Heart right ventricle (tissue), 16 donors: ENCODE measurements around the gene RAB36. TPM values are rescaled to one million over a fixed set of nuclear protein-coding genes. Genes with fewer than 3 reads are reported as not detected.

Source experiments
- ATAC-seq, 8 donors: fragments of 200-7000 bp; cut with Tn5 transposase; one replicate each; pipeline ENCODE4 v1.9.1; 2020; ENCODE audit warnings: mild to moderate bottlenecking in 8 of 8, moderate library complexity in 8 of 8, moderate number of reproducible peaks in 1 of 8
- DNase-seq, 2 donors: peaks; one replicate each; pipeline ENCODE4 v3.0.0-alpha.2; 2020
- H3K27ac ChIP-seq, 10 donors: fragments of 200-600 bp; sonication (generic) in 2 of 10; one replicate each; pipeline versions ENCODE4 v1.5.0 to v1.8.0; 2020 to 2022; ENCODE audit warnings: mild to moderate bottlenecking in 3 of 10
- H3K27me3 ChIP-seq, 7 donors: fragments of 200-600 bp; one replicate each; pipeline ENCODE4 v1.8.0; 2021 to 2022; ENCODE audit warnings: mild to moderate bottlenecking in 2 of 7
- H3K36me3 ChIP-seq, 9 donors: fragments of 200-600 bp; sonication (generic) in 1 of 9; one replicate each; pipeline versions ENCODE4 v1.5.0 to v1.8.0; 2020 to 2022; ENCODE audit warnings: mild to moderate bottlenecking in 2 of 9
- H3K4me1 ChIP-seq, 9 donors: fragments of 200-600 bp; sonication (generic) in 1 of 9; one replicate each; pipeline versions ENCODE4 v1.5.0 to v1.8.0; 2020 to 2022; ENCODE audit warnings: mild to moderate bottlenecking in 4 of 9
- H3K4me3 ChIP-seq, 10 donors: fragments of 200-600 bp; sonication (generic) in 2 of 10; one replicate each; pipeline versions ENCODE4 v1.5.0 to v1.8.0; 2020 to 2022; ENCODE audit warnings: mild to moderate bottlenecking in 7 of 10, moderate library complexity in 2 of 10
- H3K9me3 ChIP-seq, 11 donors: fragments of 200-600 bp in 10 of 11; sonication (generic) in 2 of 11; one replicate each; pipeline versions ENCODE4 v1.5.0 to v1.8.0; 2013 to 2022; ENCODE audit warnings: mild to moderate bottlenecking in 2 of 11, control low read depth in 1 of 11, moderate library complexity in 1 of 11
- WGBS, 2 donors: extraction: QIAGEN DNeasy Blood & Tissue Kit; methylation state at CpG; one replicate each; pipeline ENCODE4 v1.1.7; 2013; ENCODE audit warnings: inconsistent platforms in 1 of 2; 5-methylcytosine and 5-hydroxymethylcytosine counted together
- intact Hi-C, 10 donors: fragments of 100-400 bp; cut with DNase I; formaldehyde crosslinking; loops; one replicate each; pipeline versions ENCODE4 v1.11.1 to v1.14.2; 2022
- polyA plus RNA-seq, 2 donors: library from polyadenylated mRNA; stranded (reverse); fragments of 200-250 nt; gene quantifications; one replicate each; pipeline ENCODE4 v1.2.3, GENCODE V29; 2013
- total RNA-seq, 10 donors: library from RNA; stranded (reverse); fragmentation: NEBNext Ultra II Directional in 3 of 10; extraction: Animal tissue kit (Norgen Biotek cat#: 25700) in 3 of 10; gene quantifications; one replicate each; pipeline versions ENCODE4 v1.2.1 to v1.2.4, GENCODE V29; 2021 to 2023
- TF ChIP-seq, protein P1 (sequence below), 9 donors: fragments of 200-600 bp; sonication (generic) in 2 of 9; IDR thresholded peaks; one replicate each; pipeline versions ENCODE4 v1.5.0 to v1.8.0; 2021 to 2022; ENCODE audit warnings: antibody characterized with exemption in 9 of 9, mild to moderate bottlenecking in 5 of 9, moderate library complexity in 1 of 9
- donor health status: Arrhythmogenic right ventricular cardiomyopathy.
- donor health status: ischemic (EF 13 %, LVEDD 7.1; RV severe dilation, severe dysfunction).
- donor health status: healthy with polysubstance abuse.
- donor health status: DM: no; HTN: yes; CAD: no.
- donor health status: DM: no; HTN: no; CAD: no.
- donor health status: ischemic (EF 25% LVEDD 6.9; RV normal size, moderate dysfunction).
- donor health status: ischemic (EF 25% LVEDD 5.7; RV mildly dilated, moderate dysfunction).
- donor health status: healthy.
- donor health status: DM: yes; HTN: yes; CAD: no.
- donor health status: Ischemic cardiomyopathy.
- donor health status: ischemic (EF 35%, LVEDD 5.7; RV mildly dilated, moderate dysfunction).
- donor health status: nonischemic (EF 11% LVEDD 7.7; RV severe dilation, severe dysfunction).
- donor health status: DM: yes; HTN: yes; CAD: no.
- donor health status: PGD.
- donor health status: ischemic (EF 29% LVEDD 5.4; RV normal size, mild dysfunction).
- donor health status: nonischemic (EF 23%, LVEDD 6.1; RV moderate dilation, normal function).

RAB36 gene
- total and polyA plus RNA-seq, 12 donors: 0.15 to 1.00 (median 0.43) TPM

DNA sequence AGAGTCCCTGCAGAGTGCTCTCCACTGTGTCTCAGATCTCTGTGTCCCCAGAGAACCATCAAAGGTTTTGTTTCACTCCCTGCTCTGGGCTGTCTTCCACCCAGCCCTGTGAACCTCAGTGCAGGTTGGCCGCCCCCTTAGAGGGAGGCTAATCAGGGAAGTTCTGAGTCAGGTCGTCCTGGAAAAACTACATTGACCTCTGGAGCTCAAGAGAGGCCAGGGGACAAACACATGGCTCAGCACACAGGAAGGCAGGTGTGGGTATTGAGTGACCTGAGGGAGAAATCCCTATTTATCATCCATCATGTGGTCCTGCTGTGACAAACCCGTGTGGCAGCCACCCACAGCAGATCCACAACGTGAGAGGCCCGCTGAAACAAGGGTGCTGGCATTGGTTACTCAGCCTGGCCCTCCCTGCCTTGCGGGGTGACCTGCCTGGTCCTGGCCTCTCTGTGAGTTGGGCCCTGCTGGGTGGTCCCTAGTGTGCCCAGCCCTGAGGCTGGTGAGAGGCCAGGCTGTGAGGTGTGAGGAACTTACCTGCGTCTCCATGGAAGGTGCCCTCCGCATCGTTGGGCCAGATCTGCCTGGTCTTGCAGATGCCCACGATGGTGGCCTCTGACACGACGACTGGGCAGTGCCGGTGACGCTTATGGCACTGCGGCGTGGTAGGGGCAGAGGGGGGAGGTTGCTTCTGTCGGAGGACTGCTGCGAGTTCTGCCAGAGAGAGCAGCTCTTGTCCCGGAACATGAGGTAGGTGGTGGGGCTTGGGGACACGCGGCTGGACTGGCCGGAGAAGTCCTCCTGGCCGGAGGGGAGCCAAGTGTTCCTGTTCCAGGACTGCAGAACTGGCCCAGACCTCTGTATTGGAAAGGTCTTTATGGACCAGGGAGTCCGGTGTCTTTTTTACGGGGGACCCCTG is 34.4 kb downstream of the RAB36 start:
- TF ChIP-seq, protein P1, sequence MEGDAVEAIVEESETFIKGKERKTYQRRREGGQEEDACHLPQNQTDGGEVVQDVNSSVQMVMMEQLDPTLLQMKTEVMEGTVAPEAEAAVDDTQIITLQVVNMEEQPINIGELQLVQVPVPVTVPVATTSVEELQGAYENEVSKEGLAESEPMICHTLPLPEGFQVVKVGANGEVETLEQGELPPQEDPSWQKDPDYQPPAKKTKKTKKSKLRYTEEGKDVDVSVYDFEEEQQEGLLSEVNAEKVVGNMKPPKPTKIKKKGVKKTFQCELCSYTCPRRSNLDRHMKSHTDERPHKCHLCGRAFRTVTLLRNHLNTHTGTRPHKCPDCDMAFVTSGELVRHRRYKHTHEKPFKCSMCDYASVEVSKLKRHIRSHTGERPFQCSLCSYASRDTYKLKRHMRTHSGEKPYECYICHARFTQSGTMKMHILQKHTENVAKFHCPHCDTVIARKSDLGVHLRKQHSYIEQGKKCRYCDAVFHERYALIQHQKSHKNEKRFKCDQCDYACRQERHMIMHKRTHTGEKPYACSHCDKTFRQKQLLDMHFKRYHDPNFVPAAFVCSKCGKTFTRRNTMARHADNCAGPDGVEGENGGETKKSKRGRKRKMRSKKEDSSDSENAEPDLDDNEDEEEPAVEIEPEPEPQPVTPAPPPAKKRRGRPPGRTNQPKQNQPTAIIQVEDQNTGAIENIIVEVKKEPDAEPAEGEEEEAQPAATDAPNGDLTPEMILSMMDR (IDR thresholded peaks at IDR 0.05): no peak
- Histone ChIP-seq H3K27ac (peak overlapping the region; percentile 6 to 71 (median 66)), H3K27me3 (no peaks in the 10 kb centered on the region), H3K4me1 (peaks cover 9 to 55% (median 50%) of the 10 kb centered on the region in 9 donors), H3K4me3 (peak overlapping the region in 9 of 10 donors; percentile 46 to 72 (median 64)), H3K9me3 (peaks cover 0 to 18% (median 11%) of the 10 kb centered on the region in 11 donors), H3K36me3 (no peaks in the 10 kb centered on the region)
- intact Hi-C loops: loop anchor here (1.0 to 10.0 kb wide), 14 partner anchors 38 to 345 kb away; no protein-coding TSS in a partner anchor
- ATAC-seq (peak; percentile 10 to 48 (median 24)), DNase-seq (peak in 1 of 2 donors; percentile 34)
- WGBS, 2 donors: 39 to 47% methylated on average over 25 of the region's 25 CpGs

DNA sequence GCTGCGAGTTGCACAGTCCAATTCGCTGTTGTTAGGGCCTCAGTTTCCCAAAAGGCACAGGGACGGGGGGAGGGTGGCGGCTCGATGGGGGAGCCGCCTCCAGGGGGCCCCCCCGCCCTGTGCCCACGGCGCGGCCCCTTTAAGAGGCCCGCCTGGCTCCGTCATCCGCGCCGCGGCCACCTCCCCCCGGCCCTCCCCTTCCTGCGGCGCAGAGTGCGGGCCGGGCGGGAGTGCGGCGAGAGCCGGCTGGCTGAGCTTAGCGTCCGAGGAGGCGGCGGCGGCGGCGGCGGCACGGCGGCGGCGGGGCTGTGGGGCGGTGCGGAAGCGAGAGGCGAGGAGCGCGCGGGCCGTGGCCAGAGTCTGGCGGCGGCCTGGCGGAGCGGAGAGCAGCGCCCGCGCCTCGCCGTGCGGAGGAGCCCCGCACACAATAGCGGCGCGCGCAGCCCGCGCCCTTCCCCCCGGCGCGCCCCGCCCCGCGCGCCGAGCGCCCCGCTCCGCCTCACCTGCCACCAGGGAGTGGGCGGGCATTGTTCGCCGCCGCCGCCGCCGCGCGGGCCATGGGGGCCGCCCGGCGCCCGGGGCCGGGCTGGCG is 35.1 kb downstream of the RAB36 start, which contains the start of gene BCR:
TSS of gene BCR (plus strand) at position 209 of the 592 bp plus-strand sequence. CDS start 452 bp downstream, outside the sequence.
- Histone ChIP-seq H3K27me3 (no peaks in the 10 kb centered on the region), H3K4me3 (peak within 1 kb of the TSS; percentile 55 to 72 (median 66)), H3K27ac (peak within 1 kb of the TSS; percentile 6 to 76 (median 66)), H3K4me1 (peaks cover 9 to 60% (median 50%) of the 10 kb centered on the region in 9 donors), H3K9me3 (peaks cover 0 to 18% (median 11%) of the 10 kb centered on the region in 11 donors), H3K36me3 (no peaks in the 10 kb centered on the region)
- TF ChIP-seq, protein P1 (IDR thresholded peaks at IDR 0.05): peak in 5 of 9 donors; percentile 13 to 29 (median 18)
- peak; percentile 69 to 79 for DNase-seq
- 1% methylated on average over 43 to 87 of the region's 88 CpGs for WGBS, 2 donors
- ATAC-seq: peak; percentile 87 to 93 (median 90)
- intact Hi-C loops: loop anchor here in 9 of 10 donors (5.0 to 10.0 kb wide), 7 partner anchors 37 to 344 kb away; no protein-coding TSS in a partner anchor

DNA sequence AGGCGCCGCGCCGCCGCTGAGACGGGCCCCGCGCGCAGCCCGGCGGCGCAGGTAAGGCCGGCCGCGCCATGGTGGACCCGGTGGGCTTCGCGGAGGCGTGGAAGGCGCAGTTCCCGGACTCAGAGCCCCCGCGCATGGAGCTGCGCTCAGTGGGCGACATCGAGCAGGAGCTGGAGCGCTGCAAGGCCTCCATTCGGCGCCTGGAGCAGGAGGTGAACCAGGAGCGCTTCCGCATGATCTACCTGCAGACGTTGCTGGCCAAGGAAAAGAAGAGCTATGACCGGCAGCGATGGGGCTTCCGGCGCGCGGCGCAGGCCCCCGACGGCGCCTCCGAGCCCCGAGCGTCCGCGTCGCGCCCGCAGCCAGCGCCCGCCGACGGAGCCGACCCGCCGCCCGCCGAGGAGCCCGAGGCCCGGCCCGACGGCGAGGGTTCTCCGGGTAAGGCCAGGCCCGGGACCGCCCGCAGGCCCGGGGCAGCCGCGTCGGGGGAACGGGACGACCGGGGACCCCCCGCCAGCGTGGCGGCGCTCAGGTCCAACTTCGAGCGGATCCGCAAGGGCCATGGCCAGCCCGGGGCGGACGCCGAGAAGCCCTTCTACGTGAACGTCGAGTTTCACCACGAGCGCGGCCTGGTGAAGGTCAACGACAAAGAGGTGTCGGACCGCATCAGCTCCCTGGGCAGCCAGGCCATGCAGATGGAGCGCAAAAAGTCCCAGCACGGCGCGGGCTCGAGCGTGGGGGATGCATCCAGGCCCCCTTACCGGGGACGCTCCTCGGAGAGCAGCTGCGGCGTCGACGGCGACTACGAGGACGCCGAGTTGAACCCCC is 35.8 kb downstream of the RAB36 start:
- H3K36me3 ChIP-seq: no peaks in the 10 kb centered on the region
- 17 to 18% methylated on average over 109 to 112 of the region's 112 CpGs for WGBS, 2 donors
- no peaks in the 10 kb centered on the region for H3K27me3 ChIP-seq
- intact Hi-C loops: loop anchor here in 9 of 10 donors (5.0 to 10.0 kb wide), 7 partner anchors 36 to 344 kb away; no protein-coding TSS in a partner anchor
- H3K27ac ChIP-seq: peak overlapping the region in 7 of 10 donors; percentile 42 to 76 (median 57)
- TF ChIP-seq, protein P1 (IDR thresholded peaks at IDR 0.05): no peak
- DNase-seq: no peak
- no peak for ATAC-seq
- H3K4me1 ChIP-seq: peaks cover 9 to 65% (median 50%) of the 10 kb centered on the region in 9 donors
- H3K4me3 ChIP-seq: peak overlapping the region; percentile 55 to 72 (median 66)
- H3K9me3 ChIP-seq: peaks cover 0 to 12% (median 8%) of the 10 kb centered on the region in 11 donors
